ACC112 (cell line): Measurements from ENCODE around the gene MCF2L.

Experiments used
- H2AFZ ChIP-seq: fragments of 200-600 bp; sonication (generic); one replicate; pipeline ENCODE4 v1.6.0; 2017; ENCODE audit warnings: antibody characterized with exemption, low read length; ENCODE audit not compliant: unreplicated experiment
- H3K27ac ChIP-seq: fragments of 200-600 bp; sonication (generic); 2 replicates; pipeline ENCODE4 v1.5.1; 2014; ENCODE audit warnings: low read depth, mild to moderate bottlenecking, antibody characterized with exemption, low read length, moderate library complexity
- H3K27me3 ChIP-seq: fragments of 200-600 bp; sonication (generic); 2 replicates; pipeline ENCODE4 v1.6.1; 2014; ENCODE audit warnings: mild to moderate bottlenecking, antibody characterized with exemption, low read length, moderate library complexity, mixed read lengths; ENCODE audit not compliant: insufficient read depth
- H3K36me3 ChIP-seq: fragments of 200-600 bp; sonication (generic); 2 replicates; pipeline ENCODE4 v1.6.1; 2016; ENCODE audit warnings: mild to moderate bottlenecking, antibody characterized with exemption, low read length, moderate library complexity, mixed read lengths; ENCODE audit not compliant: insufficient read depth
- H3K4me1 ChIP-seq: fragments of 200-600 bp; sonication (generic); one replicate; pipeline ENCODE4 v1.6.1; 2016; ENCODE audit warnings: low read length, mixed read lengths; ENCODE audit not compliant: insufficient read depth, unreplicated experiment, control insufficient read depth
- H3K4me3 ChIP-seq: fragments of 200-600 bp; sonication (generic); 2 replicates; pipeline ENCODE4 v1.5.1; 2014; ENCODE audit warnings: mild to moderate bottlenecking, low read depth, low read length
- H3K79me2 ChIP-seq: fragments of 200-600 bp; sonication (generic); one replicate; pipeline ENCODE4 v1.6.0; 2016; ENCODE audit warnings: low read length; ENCODE audit not compliant: control insufficient read depth, unreplicated experiment, insufficient read depth

Gene MCF2L

GRCh38 chr13:113000575-113000974 lies 31.6 kb downstream of the MCF2L start:
- Histone ChIP-seq H3K4me1 (no peaks in the 10 kb centered on the region), H3K79me2 (no peaks in the 10 kb centered on the region), H3K27me3 (peaks cover 35% of the 10 kb centered on the region), H2AFZ (no peak overlapping the region), H3K4me3 (no peak overlapping the region), H3K27ac (no peak overlapping the region), H3K36me3 (no peaks in the 10 kb centered on the region)

- Histone ChIP-seq H3K4me1 (no peaks in the 10 kb centered on the region), H3K4me3 (no peak overlapping the region), H3K27ac (no peak overlapping the region), H3K27me3 (peaks cover 35% of the 10 kb centered on the region), H3K36me3 (no peaks in the 10 kb centered on the region), H3K79me2 (no peaks in the 10 kb centered on the region), H2AFZ (no peak overlapping the region)
Measured at GRCh38 chr13:113001241-113002140, 32.5 kb downstream of the MCF2L start.

- Histone ChIP-seq H3K79me2 (no peaks in the 10 kb centered on the region), H3K27me3 (peaks cover 34% of the 10 kb centered on the region), H3K36me3 (no peaks in the 10 kb centered on the region), H3K27ac (no peak overlapping the region), H3K4me3 (no peak overlapping the region), H3K4me1 (no peaks in the 10 kb centered on the region), H2AFZ (no peak overlapping the region)
Measured at GRCh38 chr13:113002206-113002912, 33.3 kb downstream of the MCF2L start.

- Histone ChIP-seq H3K36me3 (no peaks in the 10 kb centered on the region), H3K27me3 (peaks cover 37% of the 10 kb centered on the region), H3K4me1 (no peaks in the 10 kb centered on the region), H3K4me3 (no peak overlapping the region), H2AFZ (no peak overlapping the region), H3K27ac (no peak overlapping the region), H3K79me2 (no peaks in the 10 kb centered on the region)
Measured at GRCh38 chr13:113002913-113003290, 33.9 kb downstream of the MCF2L start.

GRCh38 chr13:113004126-113004525 lies 35.1 kb downstream of the MCF2L start:
- Histone ChIP-seq H2AFZ (no peak overlapping the region), H3K4me1 (no peaks in the 10 kb centered on the region), H3K4me3 (no peak overlapping the region), H3K36me3 (no peaks in the 10 kb centered on the region), H3K27ac (no peak overlapping the region), H3K27me3 (peaks cover 37% of the 10 kb centered on the region), H3K79me2 (no peaks in the 10 kb centered on the region)

GRCh38 chr13:113005076-113005865 lies 36.3 kb downstream of the MCF2L start:
- no peaks in the 10 kb centered on the region for H3K79me2 ChIP-seq
- H3K27me3 ChIP-seq, result peaks cover 32% of the 10 kb centered on the region
- H3K4me1 ChIP-seq, result no peaks in the 10 kb centered on the region
- no peak overlapping the region for H3K4me3 ChIP-seq
- H2AFZ ChIP-seq, result no peak overlapping the region
- H3K27ac ChIP-seq, result no peak overlapping the region
- H3K36me3 ChIP-seq, result no peaks in the 10 kb centered on the region

GRCh38 chr13:113005997-113006396 lies 37.0 kb downstream of the MCF2L start:
- Histone ChIP-seq H2AFZ (no peak overlapping the region), H3K4me3 (no peak overlapping the region), H3K27me3 (peaks cover 26% of the 10 kb centered on the region), H3K79me2 (no peaks in the 10 kb centered on the region), H3K36me3 (no peaks in the 10 kb centered on the region), H3K4me1 (no peaks in the 10 kb centered on the region), H3K27ac (no peak overlapping the region)

- H3K4me1 ChIP-seq, result no peaks in the 10 kb centered on the region
Measured at GRCh38 chr13:113006660-113007059, 37.6 kb downstream of the MCF2L start.

GRCh38 chr13:113008851-113009250 lies 39.8 kb downstream of the MCF2L start:
- Histone ChIP-seq H3K4me3 (no peak overlapping the region), H3K27ac (no peak overlapping the region), H3K4me1 (no peaks in the 10 kb centered on the region), H2AFZ (no peak overlapping the region), H3K27me3 (peaks cover 5% of the 10 kb centered on the region; the same call in 1 of the 2 replicates), H3K36me3 (no peaks in the 10 kb centered on the region), H3K79me2 (no peaks in the 10 kb centered on the region)

More at GRCh38 chr13:113006660-113007059, 37.6 kb downstream of the MCF2L start:
- Histone ChIP-seq H2AFZ (no peak overlapping the region), H3K27ac (no peak overlapping the region), H3K4me3 (no peak overlapping the region), H3K79me2 (no peaks in the 10 kb centered on the region), H3K36me3 (no peaks in the 10 kb centered on the region), H3K27me3 (peaks cover 19% of the 10 kb centered on the region)

GRCh38 chr13:113009743-113010509 lies 40.9 kb downstream of the MCF2L start:
- no peak overlapping the region for H2AFZ ChIP-seq
- no peaks in the 10 kb centered on the region for H3K79me2 ChIP-seq
- no peaks in the 10 kb centered on the region for H3K36me3 ChIP-seq
- H3K27ac ChIP-seq, result no peak overlapping the region
- H3K4me3 ChIP-seq, result no peak overlapping the region
- H3K27me3 ChIP-seq, result peaks cover 5% of the 10 kb centered on the region; the same call in 1 of the 2 replicates
- no peaks in the 10 kb centered on the region for H3K4me1 ChIP-seq
